ENCODE data around the gene ADGRD1.

The ADGRD1 gene

GRCh38 chr12:131153016-131153415 is 199.3 kb downstream of the ADGRD1 start:
- Mint-ChIP-seq H3K4me3 (no peak overlapping the region), H3K27me3 (ENCODE audit: low read depth) (no peaks in the 10 kb centered on the region), H3K27ac (no peak overlapping the region), H3K4me1 (ENCODE audit: low read depth) (no peaks in the 10 kb centered on the region), H3K9me3 (no peaks in the 10 kb centered on the region), H3K36me3 (ENCODE audit: low read depth) (no peaks in the 10 kb centered on the region)

GRCh38 chr12:131153956-131154355 is 200.2 kb downstream of the ADGRD1 start:
- no peaks in the 10 kb centered on the region for H3K27me3 Mint-ChIP-seq (ENCODE audit: low read depth)
- H3K27ac Mint-ChIP-seq: no peak overlapping the region
- H3K4me1 Mint-ChIP-seq (ENCODE audit: low read depth): no peaks in the 10 kb centered on the region
- no peaks in the 10 kb centered on the region for H3K9me3 Mint-ChIP-seq
- no peak overlapping the region for H3K4me3 Mint-ChIP-seq
- H3K36me3 Mint-ChIP-seq (ENCODE audit: low read depth): no peaks in the 10 kb centered on the region

GRCh38 chr12:131155131-131155530 is 201.4 kb downstream of the ADGRD1 start:
- Mint-ChIP-seq H3K27me3 (ENCODE audit: low read depth) (no peaks in the 10 kb centered on the region), H3K9me3 (no peaks in the 10 kb centered on the region), H3K27ac (no peak overlapping the region), H3K36me3 (ENCODE audit: low read depth) (no peaks in the 10 kb centered on the region), H3K4me3 (no peak overlapping the region), H3K4me1 (ENCODE audit: low read depth) (no peaks in the 10 kb centered on the region)

- Mint-ChIP-seq H3K4me1 (ENCODE audit: low read depth) (no peaks in the 10 kb centered on the region), H3K36me3 (ENCODE audit: low read depth) (no peaks in the 10 kb centered on the region), H3K27ac (no peak overlapping the region), H3K27me3 (ENCODE audit: low read depth) (no peaks in the 10 kb centered on the region), H3K9me3 (no peaks in the 10 kb centered on the region), H3K4me3 (no peak overlapping the region)
Measured at GRCh38 chr12:131157743-131158142, 204.0 kb downstream of the ADGRD1 start.

- Mint-ChIP-seq H3K4me1 (ENCODE audit: low read depth) (no peaks in the 10 kb centered on the region), H3K4me3 (no peak overlapping the region), H3K9me3 (no peaks in the 10 kb centered on the region), H3K36me3 (ENCODE audit: low read depth) (no peaks in the 10 kb centered on the region), H3K27me3 (ENCODE audit: low read depth) (no peaks in the 10 kb centered on the region), H3K27ac (no peak overlapping the region)
Measured at GRCh38 chr12:131159660-131160059, 206.0 kb downstream of the ADGRD1 start.

GRCh38 chr12:131162113-131162512 is 208.4 kb downstream of the ADGRD1 start:
- Mint-ChIP-seq H3K4me3 (no peak overlapping the region), H3K36me3 (ENCODE audit: low read depth) (no peaks in the 10 kb centered on the region), H3K27me3 (ENCODE audit: low read depth) (no peaks in the 10 kb centered on the region), H3K27ac (no peak overlapping the region), H3K4me1 (ENCODE audit: low read depth) (no peaks in the 10 kb centered on the region), H3K9me3 (no peaks in the 10 kb centered on the region)

GRCh38 chr12:131163189-131163738 is 209.6 kb downstream of the ADGRD1 start:
- Mint-ChIP-seq H3K9me3 (no peaks in the 10 kb centered on the region), H3K36me3 (ENCODE audit: low read depth) (no peaks in the 10 kb centered on the region), H3K27me3 (ENCODE audit: low read depth) (no peaks in the 10 kb centered on the region), H3K4me3 (no peak overlapping the region), H3K27ac (no peak overlapping the region), H3K4me1 (ENCODE audit: low read depth) (no peaks in the 10 kb centered on the region)

- Mint-ChIP-seq H3K27me3 (ENCODE audit: low read depth) (no peaks in the 10 kb centered on the region), H3K4me1 (ENCODE audit: low read depth) (no peaks in the 10 kb centered on the region), H3K9me3 (no peaks in the 10 kb centered on the region), H3K36me3 (ENCODE audit: low read depth) (no peaks in the 10 kb centered on the region), H3K4me3 (no peak overlapping the region), H3K27ac (no peak overlapping the region)
Measured at GRCh38 chr12:131164096-131164872, 210.6 kb downstream of the ADGRD1 start.

- no peaks in the 10 kb centered on the region for H3K27me3 Mint-ChIP-seq (ENCODE audit: low read depth)
- H3K36me3 Mint-ChIP-seq (ENCODE audit: low read depth): no peaks in the 10 kb centered on the region
- H3K4me1 Mint-ChIP-seq (ENCODE audit: low read depth): no peaks in the 10 kb centered on the region
- no peak overlapping the region for H3K27ac Mint-ChIP-seq
- no peak overlapping the region for H3K4me3 Mint-ChIP-seq
- H3K9me3 Mint-ChIP-seq: no peaks in the 10 kb centered on the region
Measured at GRCh38 chr12:131166717-131167116, 213.0 kb downstream of the ADGRD1 start.

- Mint-ChIP-seq H3K27me3 (ENCODE audit: low read depth) (no peaks in the 10 kb centered on the region), H3K9me3 (no peaks in the 10 kb centered on the region), H3K27ac (no peak overlapping the region), H3K4me1 (ENCODE audit: low read depth) (no peaks in the 10 kb centered on the region), H3K4me3 (no peak overlapping the region), H3K36me3 (ENCODE audit: low read depth) (no peaks in the 10 kb centered on the region)
Measured at GRCh38 chr12:131167334-131167733, 213.6 kb downstream of the ADGRD1 start.

- no peaks in the 10 kb centered on the region for H3K36me3 Mint-ChIP-seq (ENCODE audit: low read depth)
- no peaks in the 10 kb centered on the region for H3K27me3 Mint-ChIP-seq (ENCODE audit: low read depth)
- no peak overlapping the region for H3K4me3 Mint-ChIP-seq
- H3K4me1 Mint-ChIP-seq (ENCODE audit: low read depth): no peaks in the 10 kb centered on the region
- H3K9me3 Mint-ChIP-seq: peaks cover 14% of the 10 kb centered on the region
- H3K27ac Mint-ChIP-seq: no peak overlapping the region
Measured at GRCh38 chr12:131171029-131171428, 217.3 kb downstream of the ADGRD1 start.

- Mint-ChIP-seq H3K9me3 (peaks cover 14% of the 10 kb centered on the region), H3K27me3 (ENCODE audit: low read depth) (no peaks in the 10 kb centered on the region), H3K4me1 (ENCODE audit: low read depth) (no peaks in the 10 kb centered on the region), H3K27ac (no peak overlapping the region), H3K36me3 (ENCODE audit: low read depth) (no peaks in the 10 kb centered on the region), H3K4me3 (no peak overlapping the region)
Measured at GRCh38 chr12:131174901-131175300, 221.2 kb downstream of the ADGRD1 start.

GRCh38 chr12:131176266-131176665 is 222.6 kb downstream of the ADGRD1 start:
- Mint-ChIP-seq H3K4me1 (ENCODE audit: low read depth) (no peaks in the 10 kb centered on the region), H3K36me3 (ENCODE audit: low read depth) (no peaks in the 10 kb centered on the region), H3K4me3 (no peak overlapping the region), H3K27me3 (ENCODE audit: low read depth) (no peaks in the 10 kb centered on the region), H3K9me3 (peaks cover 14% of the 10 kb centered on the region), H3K27ac (no peak overlapping the region)

- H3K9me3 Mint-ChIP-seq: peaks cover 14% of the 10 kb centered on the region
- no peak overlapping the region for H3K4me3 Mint-ChIP-seq
- no peaks in the 10 kb centered on the region for H3K27me3 Mint-ChIP-seq (ENCODE audit: low read depth)
- no peak overlapping the region for H3K27ac Mint-ChIP-seq
- H3K36me3 Mint-ChIP-seq (ENCODE audit: low read depth): no peaks in the 10 kb centered on the region
- H3K4me1 Mint-ChIP-seq (ENCODE audit: low read depth): no peaks in the 10 kb centered on the region
Measured at GRCh38 chr12:131176926-131177325, 223.2 kb downstream of the ADGRD1 start.

- Mint-ChIP-seq H3K36me3 (ENCODE audit: low read depth) (no peaks in the 10 kb centered on the region), H3K27ac (no peak overlapping the region), H3K27me3 (ENCODE audit: low read depth) (no peaks in the 10 kb centered on the region), H3K4me3 (no peak overlapping the region), H3K4me1 (ENCODE audit: low read depth) (no peaks in the 10 kb centered on the region), H3K9me3 (peaks cover 14% of the 10 kb centered on the region)
Measured at GRCh38 chr12:131177599-131177998, 223.9 kb downstream of the ADGRD1 start.
